ENCODE results near the gene STON1.

DNA sequence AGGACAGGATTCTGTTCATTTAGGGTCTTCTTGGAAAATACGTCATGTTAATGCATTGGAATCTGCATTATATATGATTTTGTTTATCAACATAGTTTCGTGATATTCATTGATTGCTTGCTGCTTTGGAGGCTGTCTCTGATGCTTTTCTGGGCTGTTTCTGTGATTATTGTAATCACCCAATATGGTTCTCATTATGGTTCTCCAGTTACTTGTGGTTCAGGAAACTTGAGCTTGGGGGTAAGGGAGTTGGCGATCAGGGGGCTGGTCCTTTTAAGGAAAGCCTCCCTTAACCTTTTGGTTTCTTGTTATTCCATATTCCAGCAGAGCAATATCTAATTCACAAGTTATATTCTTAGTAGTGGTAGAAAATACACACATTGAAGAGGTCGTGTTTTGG is 17.4 kb upstream of the STON1 start:
- TF ChIP-seq, protein P1, sequence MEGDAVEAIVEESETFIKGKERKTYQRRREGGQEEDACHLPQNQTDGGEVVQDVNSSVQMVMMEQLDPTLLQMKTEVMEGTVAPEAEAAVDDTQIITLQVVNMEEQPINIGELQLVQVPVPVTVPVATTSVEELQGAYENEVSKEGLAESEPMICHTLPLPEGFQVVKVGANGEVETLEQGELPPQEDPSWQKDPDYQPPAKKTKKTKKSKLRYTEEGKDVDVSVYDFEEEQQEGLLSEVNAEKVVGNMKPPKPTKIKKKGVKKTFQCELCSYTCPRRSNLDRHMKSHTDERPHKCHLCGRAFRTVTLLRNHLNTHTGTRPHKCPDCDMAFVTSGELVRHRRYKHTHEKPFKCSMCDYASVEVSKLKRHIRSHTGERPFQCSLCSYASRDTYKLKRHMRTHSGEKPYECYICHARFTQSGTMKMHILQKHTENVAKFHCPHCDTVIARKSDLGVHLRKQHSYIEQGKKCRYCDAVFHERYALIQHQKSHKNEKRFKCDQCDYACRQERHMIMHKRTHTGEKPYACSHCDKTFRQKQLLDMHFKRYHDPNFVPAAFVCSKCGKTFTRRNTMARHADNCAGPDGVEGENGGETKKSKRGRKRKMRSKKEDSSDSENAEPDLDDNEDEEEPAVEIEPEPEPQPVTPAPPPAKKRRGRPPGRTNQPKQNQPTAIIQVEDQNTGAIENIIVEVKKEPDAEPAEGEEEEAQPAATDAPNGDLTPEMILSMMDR (IDR thresholded peaks at IDR 0.05): no peak
- no peak for TF ChIP-seq POLR2A (IDR thresholded peaks at IDR 0.05)

Measured in right lobe of liver (tissue), 4 donors.